SKM-1 treated with dmso at 0.1 percent for 144 hours (cell line): ENCODE data around the gene DYNAP.

Source experiments
- DNase-seq: peaks from one replicate; lab custom pipeline; 2025; ENCODE audit not compliant: unreplicated experiment; lab: John Stamatoyannopoulos, UW

Gene DYNAP

DNA sequence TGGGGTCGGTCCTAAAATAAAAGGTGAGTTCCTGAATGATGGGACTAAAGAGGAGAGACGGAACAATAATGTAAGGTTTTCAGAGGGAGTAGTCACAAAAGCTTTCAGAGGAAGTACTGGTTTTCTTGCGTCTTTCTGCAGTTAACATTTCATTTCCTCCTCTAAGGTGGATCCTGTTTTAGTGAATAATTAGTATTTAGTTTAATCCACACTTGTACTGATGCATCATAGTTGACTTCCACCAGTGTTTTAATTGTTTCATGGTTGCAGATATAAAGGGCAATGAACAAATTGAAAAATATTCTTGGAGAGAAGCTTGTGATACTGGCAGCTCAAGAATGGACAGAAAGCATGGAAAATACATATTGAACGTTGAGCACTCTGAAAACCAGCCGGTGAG lies at the start of gene DYNAP:
DYNAP (plus strand) TSS at position 301 of the 400 bp plus-strand sequence; CDS start at position 339, 38 bp downstream.
- no peak for DNase-seq

GRCh38 chr18:54551590-54551989 lies 39.5 kb upstream of the DYNAP start:
- DNase-seq, result no peak

DNA sequence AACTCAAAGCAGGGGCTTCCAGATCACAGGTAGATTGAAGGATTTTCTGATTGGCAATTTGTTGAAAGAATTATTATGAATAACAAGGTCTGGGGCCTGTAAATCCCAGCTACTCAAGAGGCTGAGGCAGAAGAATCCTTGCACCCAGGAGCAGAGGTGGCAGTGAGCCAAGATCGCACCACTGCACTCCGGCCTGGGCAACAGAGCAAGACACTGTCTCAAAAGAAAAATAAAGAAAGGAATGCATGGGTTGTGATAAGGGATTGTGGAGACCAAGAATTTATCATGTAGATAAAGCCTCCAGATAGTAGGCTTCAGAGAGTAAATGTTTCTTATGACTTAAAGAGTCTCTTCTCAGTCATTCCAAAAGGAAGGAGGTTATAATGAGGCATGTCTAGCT lies 35.8 kb upstream of the DYNAP start:
- DNase-seq, result no peak

GRCh38 chr18:54555996-54556395 lies 35.0 kb upstream of the DYNAP start:
- DNase-seq, result no peak

GRCh38 chr18:54557958-54558357 lies 33.1 kb upstream of the DYNAP start:
- DNase-seq, result no peak

DNA sequence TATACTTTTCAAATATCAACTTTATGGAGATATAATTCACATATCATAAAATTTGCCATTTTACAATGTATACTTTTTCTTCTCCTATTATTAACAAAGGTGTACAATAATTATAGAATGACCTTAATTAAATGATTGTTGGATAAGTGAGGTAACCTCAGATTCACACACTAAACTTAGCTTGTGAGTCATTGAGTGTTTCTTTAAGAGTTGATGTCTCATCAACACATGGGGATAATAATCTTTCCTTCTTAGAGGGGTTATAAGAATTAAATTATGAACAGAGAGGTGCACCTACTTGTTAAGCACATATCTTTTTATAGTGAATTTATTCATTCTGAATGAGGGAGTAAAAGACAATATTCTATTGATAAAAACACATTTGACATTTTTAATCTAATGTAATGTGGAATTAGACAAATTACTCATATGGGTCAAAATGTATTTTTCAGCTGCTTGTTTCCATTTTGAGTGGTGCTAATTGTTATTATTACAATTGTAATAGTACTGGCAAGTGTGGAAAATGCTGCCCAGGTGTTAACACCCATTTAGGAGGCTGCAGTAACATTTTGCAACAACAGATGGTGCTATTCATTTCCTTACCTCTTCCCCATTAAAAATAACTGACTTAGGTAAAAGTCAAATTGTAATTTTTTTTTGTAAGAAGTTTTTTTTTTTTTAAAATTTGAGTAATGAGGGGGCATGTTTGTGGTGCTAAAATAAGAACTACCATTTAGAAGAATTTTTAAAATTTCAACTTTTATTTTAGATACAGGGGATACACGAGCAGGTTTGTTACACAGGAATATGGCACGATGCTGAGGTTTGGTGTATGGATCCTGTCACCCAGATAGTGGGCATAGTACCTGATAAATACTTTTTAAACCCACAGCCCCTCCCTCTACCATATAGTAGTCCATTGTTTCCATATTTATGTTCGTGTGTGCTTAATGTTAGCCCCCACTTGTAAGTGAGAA lies 32.1 kb upstream of the DYNAP start:
- DNase-seq, result peak; percentile 9

DNA sequence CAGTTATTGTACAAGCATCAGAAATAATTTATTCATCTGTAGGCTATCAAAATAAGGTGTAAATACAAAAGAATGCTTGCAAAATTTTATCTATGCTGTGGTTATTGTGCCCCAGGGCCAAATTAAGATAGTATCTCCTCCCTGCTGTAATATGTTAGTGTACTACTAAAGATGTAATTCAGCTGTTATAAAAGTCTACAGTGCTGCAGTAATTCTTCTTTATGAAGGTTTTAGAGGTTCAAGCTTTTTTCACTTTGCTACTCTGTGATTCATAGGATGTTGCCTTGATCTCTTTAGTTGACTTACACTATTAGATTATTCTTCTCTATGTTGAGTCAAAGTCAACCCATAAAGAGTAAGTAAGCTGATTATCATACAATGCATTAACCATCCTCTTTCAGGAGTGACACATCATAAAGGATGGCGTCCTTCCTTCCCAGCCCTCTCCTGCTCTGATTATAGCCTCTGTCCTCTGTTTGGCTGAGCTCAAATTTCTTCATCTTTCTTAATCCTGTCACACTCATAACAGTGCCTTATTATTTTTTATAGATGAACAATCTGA lies 29.3 kb upstream of the DYNAP start:
- DNase-seq, result no peak

- DNase-seq, result no peak
These were observed 10.8 kb upstream of the DYNAP start for GRCh38 chr18:54580202-54580729.

GRCh38 chr18:54584065-54584464 lies 7.0 kb upstream of the DYNAP start:
- no peak for DNase-seq

DNA sequence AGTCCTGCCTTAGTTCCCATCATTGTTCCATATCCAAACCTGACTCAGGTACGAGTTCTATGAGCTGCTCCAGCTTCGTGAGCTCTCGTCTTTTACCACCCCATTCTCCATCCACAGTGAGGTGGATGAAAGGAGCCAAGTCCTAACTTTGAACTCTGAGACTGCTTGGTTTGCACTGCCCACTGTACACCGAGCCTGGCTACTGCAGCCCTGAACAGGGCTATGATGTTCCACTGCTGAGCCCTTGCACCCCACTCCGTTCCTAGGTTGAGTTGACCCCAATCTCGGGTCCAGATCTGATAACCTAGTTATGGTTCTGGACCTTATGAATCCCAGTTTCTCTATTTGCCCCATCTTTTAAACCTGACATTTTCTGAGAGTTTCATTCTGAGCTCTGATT lies 5.3 kb upstream of the DYNAP start:
- no peak for DNase-seq

DNA sequence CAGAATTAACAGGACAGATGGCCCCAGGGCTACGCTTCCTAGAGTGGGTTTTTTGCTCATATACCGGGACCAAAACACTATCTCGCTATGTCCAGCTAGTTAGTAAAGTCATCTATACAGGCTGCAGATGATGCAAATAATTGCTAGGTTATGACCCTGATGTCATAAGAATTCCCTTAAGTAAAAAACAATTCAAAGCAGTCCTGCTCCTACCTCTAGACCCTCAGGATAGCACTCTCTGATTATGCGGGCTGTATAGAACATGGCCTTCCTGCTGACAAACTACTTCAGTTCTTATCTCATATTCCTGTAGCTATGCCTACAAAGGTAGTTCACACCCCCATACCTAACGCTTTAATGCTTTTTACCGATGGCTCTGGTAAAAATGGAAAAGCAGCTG lies 13.2 kb downstream of the DYNAP start:
- DNase-seq, result no peak

GRCh38 chr18:54606835-54607212 lies 15.8 kb downstream of the DYNAP start:
- no peak for DNase-seq

GRCh38 chr18:54607213-54608027 lies 16.4 kb downstream of the DYNAP start:
- DNase-seq, result no peak

GRCh38 chr18:54608028-54608642 lies 17.1 kb downstream of the DYNAP start:
- DNase-seq, result no peak

- no peak for DNase-seq
These were observed 20.8 kb downstream of the DYNAP start for GRCh38 chr18:54611816-54612215.

DNA sequence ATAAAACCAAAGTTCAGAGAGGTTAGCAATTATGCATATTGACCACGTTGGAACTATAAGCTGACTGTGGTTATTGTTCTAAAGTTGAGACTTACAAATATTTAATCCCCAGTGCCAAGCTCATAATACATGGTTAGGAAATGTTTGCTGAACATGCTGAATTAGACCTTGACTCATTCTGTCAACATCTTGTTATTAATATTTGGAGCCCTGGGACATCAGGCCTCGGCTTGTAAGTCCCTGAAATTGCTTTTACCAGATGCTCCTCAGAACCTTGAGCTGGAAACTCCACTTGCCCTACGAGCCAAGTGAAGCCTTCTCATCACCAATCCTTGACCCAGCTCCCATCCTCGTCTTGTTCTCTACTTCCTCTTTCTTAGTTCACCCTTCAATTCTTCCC lies 21.2 kb downstream of the DYNAP start:
- no peak for DNase-seq

- no peak for DNase-seq
These were observed 22.1 kb downstream of the DYNAP start for GRCh38 chr18:54613174-54613573.

DNA sequence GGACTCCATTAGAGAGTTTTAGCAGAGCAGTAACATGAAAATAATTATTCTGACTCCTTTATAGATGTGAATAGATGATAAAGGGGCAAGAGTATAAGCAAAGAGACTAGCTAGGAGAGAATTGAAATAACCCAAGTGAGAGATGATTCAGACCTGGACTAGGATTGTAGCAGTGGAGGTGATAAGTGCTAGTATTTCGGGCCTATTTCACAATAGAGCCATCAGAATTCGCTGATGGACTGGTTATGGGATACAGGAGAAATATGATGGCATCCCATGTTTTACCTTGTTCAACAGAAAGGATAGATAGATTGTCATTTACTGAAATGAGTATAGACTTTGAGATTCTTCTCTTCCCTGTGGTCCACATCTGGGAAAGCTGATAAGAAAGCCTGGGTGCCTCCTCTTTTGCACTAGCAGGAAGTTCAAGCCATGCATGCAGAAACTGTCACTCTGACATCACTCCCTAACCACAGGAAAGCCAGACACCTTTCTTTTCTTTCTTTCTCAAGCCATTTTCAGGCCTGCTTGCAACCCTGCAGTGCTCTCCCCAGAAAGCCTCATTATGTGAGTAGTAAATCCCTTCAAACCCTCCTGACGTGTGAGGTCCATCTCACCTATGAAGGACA lies 25.3 kb downstream of the DYNAP start:
- DNase-seq, result peak; percentile 19

- DNase-seq, result no peak
These were observed 31.0 kb downstream of the DYNAP start for GRCh38 chr18:54622084-54622483.

DNA sequence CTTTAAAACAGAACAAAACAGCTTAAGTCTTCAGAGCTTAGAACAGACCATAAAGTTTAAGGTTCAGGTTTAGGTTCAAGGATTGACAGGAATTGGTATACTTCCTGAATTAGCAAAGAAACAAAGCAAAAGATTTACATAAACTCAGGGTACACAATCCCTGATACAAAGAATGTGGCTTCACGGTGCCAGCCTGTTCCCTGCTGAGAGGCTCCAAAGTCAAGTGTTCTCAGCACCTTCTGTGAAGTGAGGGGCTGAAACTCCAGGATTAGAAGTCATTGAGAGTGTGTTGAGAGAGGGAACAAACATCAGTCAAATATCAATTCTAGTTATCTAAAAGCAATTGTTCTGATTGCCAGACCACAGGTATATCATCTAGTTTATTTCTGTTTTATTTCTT lies 35.7 kb downstream of the DYNAP start:
- no peak for DNase-seq
